HG02798 (cell line): ENCODE measurements around the gene ARV1.
"Not testable (repeated sequence)": the region's sequence is repeated elsewhere in the genome, so short reads cannot be mapped to it uniquely, and the experiment has no call there.

ENCODE experiments used
- ATAC-seq: cut with Tn5 transposase; IDR thresholded peaks from one replicate; pipeline ENCODE4 v1.9.1; 2021; ENCODE audit warnings: mild to moderate bottlenecking; ENCODE audit not compliant: unreplicated experiment, poor library complexity

ARV1 gene

DNA sequence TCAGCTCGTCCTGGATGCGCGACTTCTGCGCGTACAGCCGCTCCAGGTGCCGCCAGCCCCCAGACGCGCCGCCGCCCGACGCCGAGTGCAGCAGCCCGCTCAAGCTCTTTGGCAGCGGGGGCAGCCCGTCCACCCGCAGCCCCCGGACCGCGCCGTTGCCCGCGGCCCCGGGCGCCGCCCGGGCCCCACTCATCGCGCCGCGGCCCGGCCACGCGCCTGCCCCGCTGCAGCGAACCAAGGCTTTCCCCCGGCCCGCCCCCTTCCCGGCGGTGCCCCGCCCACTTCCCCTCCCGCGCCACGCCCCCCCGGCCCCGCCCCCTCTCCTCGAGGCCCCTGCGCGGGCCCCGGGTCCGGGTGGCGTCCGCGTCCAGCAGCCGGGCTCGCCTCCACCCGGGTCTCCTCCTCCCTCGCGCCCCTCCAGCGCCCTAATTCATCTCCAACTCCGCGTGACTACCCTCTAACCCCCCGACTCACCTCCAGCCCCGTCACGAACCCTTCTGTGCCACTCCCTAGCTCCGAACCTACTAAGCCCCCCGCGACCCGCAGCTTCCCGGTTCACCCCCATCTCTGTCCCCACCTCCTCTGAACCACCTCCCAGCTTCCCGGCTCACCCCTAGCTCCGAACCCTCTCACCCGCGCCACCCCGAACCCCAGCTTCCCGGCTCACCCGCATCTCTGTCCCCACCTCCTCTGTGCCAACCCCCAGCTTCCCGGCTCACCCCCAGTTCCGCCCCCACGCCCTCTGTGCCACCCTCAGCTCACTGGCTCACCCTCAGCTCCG lies 61.3 kb downstream of the ARV1 start, which contains the start of gene FAM89A:
TSS of gene FAM89A (minus strand) at position 236 of the 781 bp plus-strand sequence. CDS start at position 193, 43 bp downstream.
- ATAC-seq = peak; percentile 74

DNA sequence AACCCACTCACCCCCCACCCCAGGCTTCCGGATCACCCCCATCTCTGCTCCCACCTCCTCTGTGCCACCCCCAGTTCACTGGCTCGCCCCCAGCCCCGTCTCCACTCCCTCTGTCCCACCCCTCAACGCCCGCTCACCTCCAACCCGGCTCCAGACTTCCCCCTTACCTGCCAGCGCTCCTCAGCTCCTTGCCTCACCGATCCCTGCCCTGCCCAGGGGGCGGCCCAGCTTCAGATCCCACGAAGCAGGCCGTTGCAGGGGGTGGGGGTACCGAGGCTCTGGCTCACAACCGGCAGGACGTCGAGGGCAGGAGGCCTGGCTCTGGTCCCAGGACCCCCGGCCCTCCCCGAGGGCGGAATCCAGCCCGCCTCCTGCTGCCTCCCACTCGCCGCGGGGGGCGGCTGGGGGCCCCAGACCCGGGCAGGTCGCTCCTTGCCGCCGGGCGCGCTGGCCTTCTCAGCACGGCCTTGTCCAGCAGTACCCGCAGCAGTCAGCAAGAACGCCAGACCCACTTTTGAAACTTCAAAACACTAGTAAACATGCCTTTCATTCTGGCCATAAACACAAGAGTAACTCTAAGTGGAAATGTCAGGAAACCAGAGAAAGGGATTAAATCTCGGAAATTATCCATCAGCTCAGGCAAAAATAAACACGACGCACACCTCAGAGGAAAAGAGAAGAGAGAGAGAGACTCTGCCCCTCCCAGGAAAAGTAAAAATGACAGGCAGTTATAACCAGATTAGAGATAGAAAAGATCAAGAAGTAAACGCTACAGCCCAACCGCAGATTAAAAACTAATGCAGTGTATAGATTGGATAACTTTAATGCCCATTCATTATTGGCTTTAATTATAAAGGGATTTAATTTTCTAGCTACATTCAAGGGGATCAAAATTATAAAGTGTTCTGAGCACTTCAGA lies 62.2 kb downstream of the ARV1 start:
- no peak for ATAC-seq

DNA sequence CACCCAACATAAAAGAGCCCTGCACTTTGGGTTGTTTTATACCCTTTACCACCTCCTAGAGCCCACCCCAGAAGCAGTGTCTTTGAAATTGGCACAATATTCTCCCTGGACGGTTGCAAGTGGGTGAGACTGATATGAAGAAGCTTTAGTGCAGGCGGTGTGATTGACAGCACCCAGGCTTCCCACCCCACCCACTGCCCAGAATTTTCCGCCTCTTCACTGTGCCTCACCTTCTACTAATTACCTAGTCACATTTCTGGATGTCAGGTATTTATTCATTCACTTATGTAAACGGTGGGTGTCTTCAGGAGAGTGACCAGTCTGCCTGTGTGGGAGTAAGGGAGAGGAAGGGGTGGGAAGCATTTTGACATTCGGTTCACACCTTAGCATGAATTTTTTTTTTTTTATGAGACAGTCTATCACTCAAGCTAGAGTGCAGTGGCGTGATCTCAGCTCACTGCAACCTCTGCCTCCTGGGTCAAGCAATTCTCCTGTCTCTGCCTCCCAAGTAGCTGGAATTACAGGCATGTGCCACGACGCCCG lies 62.9 kb downstream of the ARV1 start:
- ATAC-seq = no peak

DNA sequence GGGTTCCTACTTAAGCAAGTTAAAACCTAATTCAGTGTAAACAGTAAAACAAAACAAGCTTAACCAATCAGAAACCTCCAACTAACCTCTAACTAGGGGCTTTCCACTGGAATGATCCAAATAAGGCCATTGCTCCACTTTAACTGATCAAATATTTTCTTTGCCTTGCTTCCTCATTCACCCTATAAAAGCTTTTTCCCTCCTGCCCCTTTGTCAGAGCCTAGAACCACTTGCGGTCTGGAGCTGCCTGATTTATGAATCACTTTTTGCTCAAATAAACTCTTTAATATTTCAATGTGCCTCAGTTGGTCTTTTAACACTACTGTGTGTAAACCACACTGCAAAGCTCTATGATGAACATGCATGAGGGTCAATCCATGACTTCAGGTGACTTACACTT lies 65.7 kb downstream of the ARV1 start:
- no peak for ATAC-seq

DNA sequence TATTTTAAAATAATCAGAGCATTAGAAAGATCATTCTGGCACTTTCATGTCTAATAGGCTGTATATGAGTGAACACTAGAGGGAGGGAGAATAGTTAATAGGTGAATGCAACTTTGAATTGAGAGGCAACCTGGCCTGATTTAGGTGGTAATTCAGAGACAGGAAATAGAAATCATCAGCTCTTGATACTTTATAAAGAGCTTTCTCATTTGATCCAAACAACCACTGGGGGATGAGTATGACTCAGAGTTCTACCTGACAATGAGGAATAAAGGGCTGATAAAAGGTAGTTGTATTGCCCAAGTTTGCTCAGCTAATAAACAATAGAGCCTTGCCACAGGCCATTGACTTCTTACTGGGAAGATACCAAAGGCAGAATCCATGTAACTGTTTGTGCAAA lies 66.4 kb downstream of the ARV1 start:
- no peak for ATAC-seq

DNA sequence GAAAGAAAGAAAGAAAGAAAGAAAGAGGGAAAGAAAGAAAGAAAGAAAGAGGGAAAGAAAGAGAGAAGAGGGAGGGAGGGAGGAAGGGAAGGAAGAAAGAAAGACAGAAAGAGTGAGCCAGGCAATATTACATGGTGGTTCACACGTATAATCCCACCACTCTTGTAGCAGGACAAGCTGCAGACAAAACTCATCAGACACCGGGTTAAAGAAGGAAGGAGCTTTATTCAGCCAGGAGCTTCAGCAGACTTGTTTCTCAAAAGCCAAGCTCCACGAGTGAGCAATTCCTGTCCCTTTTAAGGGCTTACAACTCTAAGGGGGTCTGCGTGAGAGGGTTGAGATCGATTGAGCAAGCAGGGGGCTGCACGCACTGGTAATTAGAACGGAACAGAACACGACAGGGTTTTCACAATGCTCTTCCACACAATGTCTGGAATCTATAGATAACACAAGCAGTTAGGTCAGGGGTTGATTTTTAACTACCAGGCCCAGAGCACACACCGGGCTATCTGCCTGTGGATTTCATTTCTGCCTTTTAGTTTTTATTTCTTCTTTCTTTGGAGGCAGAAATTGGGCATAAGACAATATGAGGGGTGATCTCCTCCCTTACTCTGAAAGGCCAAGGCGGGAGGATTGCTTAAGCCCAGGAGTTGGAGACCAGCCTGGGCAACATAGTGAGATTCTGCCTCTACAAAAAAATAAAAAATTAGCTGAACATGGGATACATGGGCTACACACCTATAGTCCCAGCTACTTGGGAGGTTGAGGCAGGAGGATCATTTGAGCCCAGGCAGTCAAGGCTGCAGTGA lies 67.2 kb downstream of the ARV1 start:
- ATAC-seq = not testable (repeated sequence)

DNA sequence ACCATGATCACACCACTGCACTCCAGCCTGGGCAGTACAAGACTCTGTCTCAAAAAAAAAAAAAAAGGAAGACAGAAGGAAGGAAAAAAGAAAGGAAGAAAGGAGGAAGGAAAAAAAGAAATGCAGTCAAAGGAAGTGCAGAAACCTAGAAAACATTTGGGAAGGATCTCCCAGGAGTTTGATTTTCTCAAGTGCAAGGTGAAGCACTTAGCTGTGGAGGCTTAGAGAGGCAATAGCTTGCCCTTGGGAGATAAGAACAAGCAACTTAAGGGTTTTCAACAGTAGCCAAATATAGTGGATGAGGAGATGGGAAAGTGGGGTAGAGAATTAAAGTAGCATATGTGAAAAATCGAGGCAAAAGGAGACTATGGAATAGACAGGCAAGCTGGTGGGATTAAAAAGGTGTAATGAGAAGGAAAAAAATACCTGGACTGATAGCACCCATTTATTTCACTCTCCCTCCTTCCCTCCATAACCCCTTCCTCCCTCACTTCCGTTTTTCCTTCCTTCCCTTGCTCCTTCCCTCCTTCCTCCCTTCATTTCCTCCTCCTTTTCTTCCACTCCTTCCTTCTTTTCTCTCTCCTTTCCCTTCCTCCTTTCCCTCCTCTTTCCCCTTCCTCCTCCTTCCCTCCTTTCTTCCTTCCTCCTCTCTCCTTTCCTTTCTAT lies 68.0 kb downstream of the ARV1 start:
- ATAC-seq = no peak

DNA sequence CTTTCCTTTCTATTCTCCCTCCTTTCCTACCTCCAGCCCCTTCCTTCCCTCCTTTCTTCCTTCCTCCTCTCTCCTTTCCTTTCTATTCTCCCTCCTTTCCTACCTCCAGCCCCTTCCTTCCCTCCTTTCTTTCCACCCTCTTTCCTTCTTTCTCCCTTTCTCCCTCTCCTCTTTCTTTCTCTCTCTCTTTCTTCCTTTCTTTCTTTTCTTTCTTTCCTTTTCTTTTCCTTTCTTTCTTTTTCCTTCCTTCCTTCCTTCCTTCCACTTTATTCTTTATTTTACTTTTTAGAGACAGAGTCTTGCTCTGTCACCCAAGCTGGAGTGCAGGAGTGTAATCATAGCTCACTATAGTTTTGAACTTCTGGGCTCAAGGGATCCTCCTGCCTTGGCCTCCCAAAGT lies 68.6 kb downstream of the ARV1 start:
- not testable (repeated sequence) for ATAC-seq

DNA sequence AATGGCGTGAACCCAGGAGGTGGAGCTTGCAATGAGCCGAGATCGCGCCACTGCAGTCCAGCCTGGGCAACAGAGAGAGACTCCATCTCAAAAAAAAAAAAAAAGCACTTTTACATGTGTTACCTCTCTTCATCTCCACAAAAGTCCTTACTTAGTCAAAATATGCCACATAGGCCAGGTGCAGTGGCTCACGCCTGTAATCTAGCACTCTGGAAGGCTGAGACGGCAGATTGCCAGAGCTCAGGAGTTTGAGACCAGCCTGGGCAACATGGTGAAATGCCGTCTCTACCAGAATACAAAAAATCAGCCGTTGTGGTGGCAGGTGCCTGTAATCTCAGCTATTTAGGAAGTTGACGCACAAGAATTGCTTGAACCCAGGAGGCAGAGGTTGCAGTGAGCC lies 69.5 kb downstream of the ARV1 start:
- not testable (repeated sequence) for ATAC-seq

DNA sequence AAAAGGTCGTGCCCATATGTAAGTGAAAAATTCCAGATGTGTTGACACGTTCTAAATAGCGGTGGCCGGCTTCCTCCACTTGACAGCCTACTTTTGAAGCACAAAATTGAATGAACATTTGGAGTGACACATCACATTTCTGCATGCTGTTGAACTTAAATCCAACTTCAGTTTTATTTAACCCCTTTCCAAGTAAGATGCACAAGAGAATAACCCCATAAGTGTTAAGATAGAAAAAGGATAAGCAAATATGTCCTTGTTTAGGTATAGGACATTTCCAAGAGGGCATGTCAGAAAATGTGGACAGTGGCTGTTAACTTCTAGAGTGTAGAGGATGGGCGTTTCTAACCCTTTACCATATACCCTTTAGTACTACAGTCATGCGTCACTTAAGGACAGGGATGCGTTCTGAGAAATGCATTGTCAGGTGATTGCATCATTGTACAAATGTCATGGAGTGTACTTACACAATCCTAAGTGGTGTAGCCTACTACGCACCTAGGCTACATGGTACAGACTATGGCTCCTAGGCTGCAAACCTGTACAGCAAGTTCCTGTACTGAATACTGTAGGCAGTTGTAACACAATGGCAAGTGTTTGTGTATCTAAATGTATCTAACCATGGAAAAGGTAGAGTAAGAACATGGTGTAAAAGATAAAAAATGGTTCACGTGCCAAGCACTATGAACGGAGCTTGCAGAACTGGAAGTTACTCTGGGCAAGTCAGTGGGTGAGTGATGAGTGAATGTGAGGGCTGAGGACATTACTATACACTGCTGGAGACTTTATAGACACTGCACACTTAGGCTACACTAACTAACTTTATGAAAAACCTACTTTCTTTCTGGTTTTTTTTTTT lies 70.5 kb downstream of the ARV1 start:
- ATAC-seq = no peak
